DMS114 treated with DMSO at 0.1 percent for 48 hours (cell line): ENCODE measurements around the gene MSX1.

Source experiments
- DNase-seq: peaks from one replicate; lab custom pipeline; 2025; ENCODE audit not compliant: unreplicated experiment; lab: John Stamatoyannopoulos, UW

The MSX1 gene

DNA sequence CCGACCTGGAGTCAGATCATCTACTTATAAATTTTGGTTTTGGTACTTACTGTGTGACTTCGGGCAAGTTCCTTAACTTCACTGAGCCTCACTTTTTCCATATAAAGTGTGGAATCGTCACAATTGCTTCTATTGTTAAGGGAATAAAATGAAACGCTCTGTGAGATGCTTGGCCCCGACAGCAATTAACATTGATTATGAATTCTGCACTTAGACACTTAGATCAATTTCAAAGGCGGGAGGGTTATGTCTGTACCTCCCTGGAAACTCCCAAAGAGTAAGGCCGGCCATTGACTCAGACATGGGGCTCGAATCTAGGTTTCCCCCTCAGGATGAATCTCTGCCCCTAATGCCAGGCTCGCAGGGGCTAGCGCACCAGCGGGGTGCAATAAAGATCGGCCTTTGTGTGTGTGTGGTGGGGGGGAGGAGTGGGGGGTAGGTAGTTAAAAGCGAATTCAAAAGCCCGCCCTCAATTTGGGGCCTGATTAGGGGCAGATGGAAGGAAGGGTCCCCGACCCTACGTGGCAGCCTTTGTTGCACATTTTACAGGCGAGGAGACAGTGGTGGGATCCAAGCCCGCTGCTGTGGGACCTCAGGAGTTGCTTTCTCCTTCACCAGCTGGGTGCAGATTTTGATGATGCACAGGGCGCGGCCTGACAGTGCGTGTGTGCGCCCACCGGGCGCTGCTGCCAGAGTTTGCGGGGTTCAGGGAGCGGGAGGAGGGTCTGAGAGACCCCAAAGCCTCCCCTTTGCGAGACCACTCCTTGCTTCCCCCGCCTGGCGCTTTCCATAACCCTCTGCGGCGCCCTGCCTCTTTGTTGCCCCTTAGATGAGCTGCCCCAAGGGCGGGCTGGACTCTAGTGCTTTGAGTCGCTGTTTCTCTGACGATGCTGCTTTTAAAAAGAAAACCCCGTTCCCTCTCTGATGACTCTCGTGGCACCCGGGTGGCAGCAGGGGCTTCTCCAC, 9.6 kb downstream of the MSX1 start:
- DNase-seq: no peak

GRCh38 chr4:4869731-4870571, 10.5 kb downstream of the MSX1 start:
- no peak for DNase-seq

DNA sequence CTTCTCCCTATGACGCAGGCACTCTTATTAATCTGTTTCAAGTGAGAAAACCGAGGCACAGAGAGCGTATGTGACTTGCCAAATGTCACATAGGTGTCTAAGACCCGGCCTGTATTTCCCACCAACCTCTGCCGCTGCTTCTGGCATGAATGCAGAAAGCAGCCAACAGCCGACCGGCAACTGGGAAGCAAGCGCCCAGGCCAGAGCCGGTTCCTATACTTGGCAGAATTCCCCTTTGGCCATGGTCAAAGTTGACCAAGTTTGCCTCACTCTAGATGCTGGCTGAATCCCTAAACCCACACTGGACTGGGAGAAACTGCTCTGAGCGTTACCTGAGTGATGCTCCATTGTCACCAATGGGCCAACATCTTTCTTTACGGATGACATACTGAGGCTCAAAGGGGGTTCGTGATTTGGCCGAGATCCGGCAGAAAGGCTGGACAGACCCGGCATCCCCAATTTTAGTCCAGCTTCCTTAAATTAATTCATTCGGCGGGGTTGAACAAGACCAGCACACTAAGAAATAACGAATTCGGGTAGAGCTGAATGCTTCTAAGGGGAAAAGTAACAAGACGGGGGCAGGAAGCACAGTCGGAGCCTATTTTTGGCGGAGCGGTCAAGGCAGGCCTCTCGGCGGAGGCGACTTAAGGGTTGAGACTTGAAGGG, 11.2 kb downstream of the MSX1 start:
- no peak for DNase-seq

GRCh38 chr4:4871242-4871572, 11.7 kb downstream of the MSX1 start:
- no peak for DNase-seq

DNA sequence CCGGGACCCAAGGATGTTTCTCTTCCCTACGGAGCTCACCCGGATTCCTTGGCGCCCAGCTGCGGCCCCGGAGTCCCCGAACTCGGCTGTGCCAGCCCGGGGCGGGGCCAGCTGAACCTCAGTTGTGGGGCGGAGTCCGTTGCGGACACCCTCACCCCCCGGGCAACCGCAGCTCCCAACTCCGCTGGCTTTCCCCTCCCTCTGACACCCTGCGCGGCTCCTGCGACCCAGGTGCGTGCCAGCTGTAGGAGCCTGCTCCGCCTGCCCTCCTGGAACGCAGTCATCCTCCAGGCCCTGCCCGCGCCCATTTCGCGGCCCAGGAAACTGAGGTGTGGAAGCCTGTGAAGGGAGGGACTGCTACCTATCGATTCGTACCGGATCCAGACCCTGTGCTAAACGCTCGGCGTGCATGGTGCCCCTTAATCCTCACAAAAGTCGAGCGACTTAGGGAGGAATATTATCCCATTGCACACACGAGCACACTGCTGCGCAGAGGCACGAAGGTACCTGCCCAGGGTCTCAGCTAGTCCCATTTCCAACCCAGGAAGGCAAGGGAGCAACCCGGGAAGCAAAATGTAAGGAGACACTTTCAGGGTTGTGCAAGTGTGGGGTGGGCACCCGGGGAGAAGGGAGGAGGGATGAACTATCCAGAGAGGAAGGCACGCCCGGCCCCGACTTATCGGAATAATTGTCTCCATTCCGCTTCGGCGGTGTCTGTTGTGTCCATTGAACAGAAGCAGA, 12.3 kb downstream of the MSX1 start:
- DNase-seq: no peak

GRCh38 chr4:4872314-4872903, 12.9 kb downstream of the MSX1 start:
- no peak for DNase-seq

- DNase-seq: no peak
Measured at GRCh38 chr4:4873203-4873602, 13.7 kb downstream of the MSX1 start.

GRCh38 chr4:4874254-4874653, 14.8 kb downstream of the MSX1 start:
- DNase-seq: no peak

DNA sequence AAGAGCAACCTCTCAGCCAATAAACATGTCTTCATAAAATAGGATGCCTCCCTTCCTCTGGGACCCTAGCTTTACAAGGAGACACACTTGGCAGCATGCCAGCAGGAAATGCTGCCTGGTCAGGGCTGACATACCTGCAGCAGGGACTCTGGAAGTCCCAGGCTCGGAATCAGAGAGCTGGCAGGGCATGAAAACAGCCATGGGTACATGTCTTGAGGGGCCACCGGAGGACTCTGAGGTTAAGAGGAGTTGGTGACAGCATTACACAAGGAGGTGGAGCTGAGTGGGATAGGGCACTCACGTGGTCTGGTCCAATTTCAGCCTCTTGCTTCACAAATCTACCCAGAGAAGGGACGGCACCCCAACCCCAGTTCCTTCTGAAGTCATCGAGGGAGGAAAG, 15.7 kb downstream of the MSX1 start:
- no peak for DNase-seq

- no peak for DNase-seq
Measured at GRCh38 chr4:4875611-4876010, 16.1 kb downstream of the MSX1 start.

GRCh38 chr4:4876945-4877661, 17.6 kb downstream of the MSX1 start:
- no peak for DNase-seq

DNA sequence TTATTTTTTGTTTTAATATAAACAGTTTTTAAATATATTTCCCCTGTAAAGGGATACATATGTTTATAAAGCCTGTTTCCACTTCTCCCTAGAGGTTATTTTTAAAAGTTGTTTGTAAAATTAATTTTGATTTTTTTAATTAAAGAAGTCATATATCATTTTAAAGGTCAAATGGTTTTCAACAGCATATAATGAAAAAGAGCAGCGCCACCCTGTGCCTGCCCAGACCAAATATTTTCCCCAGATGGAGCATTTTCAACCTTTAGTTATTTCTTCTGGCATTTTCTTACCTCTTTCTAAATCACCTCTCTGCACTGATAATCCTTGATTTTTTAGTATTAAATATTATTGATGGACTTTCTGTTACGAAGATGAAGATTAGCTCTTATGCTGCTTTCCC, 21.0 kb downstream of the MSX1 start:
- DNase-seq: no peak

GRCh38 chr4:4881432-4881831, 22.0 kb downstream of the MSX1 start:
- DNase-seq: no peak

- no peak for DNase-seq
Measured at GRCh38 chr4:4884611-4885010, 25.1 kb downstream of the MSX1 start.

DNA sequence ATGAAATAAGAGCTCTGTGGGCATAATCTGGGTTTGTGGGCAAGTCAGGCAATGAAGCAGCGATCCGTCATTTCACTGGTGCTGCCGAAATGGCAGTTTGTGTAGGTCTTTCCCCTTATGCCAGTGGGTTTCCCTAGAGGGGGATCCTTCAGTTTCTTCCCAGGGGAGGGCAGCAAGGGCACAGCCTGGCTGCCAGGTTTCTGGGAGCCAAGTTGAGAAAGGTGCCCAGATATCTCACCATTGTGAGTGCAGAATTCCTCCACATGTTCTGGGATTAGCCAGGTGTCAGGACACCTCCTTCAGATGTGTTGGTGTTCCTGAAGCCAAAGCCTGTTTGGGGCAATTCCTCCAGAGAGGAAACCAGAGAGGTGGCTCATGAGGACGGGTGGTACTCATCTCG, 28.0 kb downstream of the MSX1 start:
- DNase-seq: no peak

DNA sequence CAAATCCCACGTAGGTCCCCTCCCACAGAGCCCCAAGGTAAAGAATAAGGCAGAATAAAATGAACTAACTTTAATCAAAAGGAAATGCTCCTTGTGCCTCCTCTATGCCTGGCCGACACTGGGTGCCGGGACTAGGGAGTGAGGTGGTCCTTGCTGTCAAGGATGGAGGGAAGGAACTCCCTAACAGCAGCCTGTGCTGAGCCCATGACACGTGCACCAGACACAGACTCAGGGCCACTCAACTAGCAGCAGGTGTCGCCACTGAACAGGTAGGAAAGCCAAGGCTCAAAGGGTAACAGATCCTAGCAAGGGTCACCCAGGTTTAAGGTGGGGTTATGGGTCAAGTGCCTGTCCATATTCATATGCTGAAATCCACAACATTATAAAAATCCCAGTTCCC, 29.2 kb downstream of the MSX1 start:
- DNase-seq: no peak

GRCh38 chr4:4889781-4890180, 30.3 kb downstream of the MSX1 start:
- no peak for DNase-seq

DNA sequence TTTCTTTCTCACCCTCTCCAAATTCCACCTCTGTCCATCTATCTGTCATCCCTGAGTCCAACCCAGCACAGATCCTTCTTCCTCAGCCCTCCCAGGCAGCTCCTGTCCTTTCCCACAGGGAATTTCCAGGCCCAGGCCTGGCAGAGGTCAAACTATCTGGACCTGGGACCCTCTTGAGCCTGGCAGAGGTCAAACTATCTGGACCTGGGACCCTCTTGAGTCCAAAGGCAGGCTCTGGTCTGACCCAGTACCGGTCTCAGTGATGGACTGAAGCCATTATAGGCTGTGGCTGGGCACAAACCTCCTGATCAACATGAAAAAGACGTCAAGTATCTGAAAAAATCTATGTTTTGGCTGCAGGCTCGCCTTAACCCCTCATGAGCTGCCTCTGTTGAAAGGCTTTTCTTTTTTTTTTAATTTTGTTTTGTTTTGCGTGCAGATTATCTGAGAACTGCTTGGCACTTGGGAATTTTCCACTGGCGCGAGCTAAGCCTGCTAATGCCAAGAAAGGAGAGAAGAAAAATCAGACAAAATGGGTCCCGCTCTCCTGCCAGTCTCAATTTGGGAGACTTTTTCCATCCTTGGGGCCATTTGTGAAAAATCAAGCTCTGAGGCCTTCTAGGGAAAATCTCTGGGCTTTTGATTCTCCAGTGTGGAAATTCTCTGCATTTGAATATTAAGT, 31.2 kb downstream of the MSX1 start:
- no peak for DNase-seq

- DNase-seq: no peak
Measured at GRCh38 chr4:4893721-4894120, 34.3 kb downstream of the MSX1 start.
